ENCODE results near the gene GIGYF2.
A peak's percentile ranks its signal among the peaks of the same experiment; 100 is the strongest.

Gene GIGYF2

GRCh38 chr2:232817756-232818155 lies 120.6 kb downstream of the GIGYF2 start:
- H3K4me3 ChIP-seq (ENCODE audit: low read length) = no peak overlapping the region
- no peak for TF ChIP-seq CTCF (IDR thresholded peaks at IDR 0.05; ENCODE audit: insufficient read depth, low read depth, low read length, missing control alignments)
- DNase-seq (ENCODE audit: low read depth) = no peak

GRCh38 chr2:232829988-232830387 lies 132.9 kb downstream of the GIGYF2 start:
- TF ChIP-seq CTCF (IDR thresholded peaks at IDR 0.05; ENCODE audit: insufficient read depth, low read depth, low read length, missing control alignments) = no peak
- no peak for DNase-seq (ENCODE audit: low read depth)
- H3K4me3 ChIP-seq (ENCODE audit: low read length) = no peak overlapping the region

GRCh38 chr2:232831496-232831895 lies 134.4 kb downstream of the GIGYF2 start:
- DNase-seq (ENCODE audit: low read depth) = no peak
- no peak for TF ChIP-seq CTCF (IDR thresholded peaks at IDR 0.05; ENCODE audit: insufficient read depth, low read depth, low read length, missing control alignments)
- no peak overlapping the region for H3K4me3 ChIP-seq (ENCODE audit: low read length)

- no peak overlapping the region for H3K4me3 ChIP-seq (ENCODE audit: low read length)
- TF ChIP-seq CTCF (IDR thresholded peaks at IDR 0.05; ENCODE audit: insufficient read depth, low read depth, low read length, missing control alignments) = no peak
- no peak for DNase-seq (ENCODE audit: low read depth)
Measured at GRCh38 chr2:232833830-232834229, 136.7 kb downstream of the GIGYF2 start.

- DNase-seq (ENCODE audit: low read depth) = no peak
Measured at GRCh38 chr2:232835687-232836208, 138.6 kb downstream of the GIGYF2 start.

GRCh38 chr2:232836934-232837333 lies 139.8 kb downstream of the GIGYF2 start:
- no peak for TF ChIP-seq CTCF (IDR thresholded peaks at IDR 0.05; ENCODE audit: insufficient read depth, low read depth, low read length, missing control alignments)
- DNase-seq (ENCODE audit: low read depth) = no peak
- H3K4me3 ChIP-seq (ENCODE audit: low read length) = no peak overlapping the region

More at GRCh38 chr2:232835687-232836208, 138.6 kb downstream of the GIGYF2 start:
- no peak for TF ChIP-seq CTCF (IDR thresholded peaks at IDR 0.05; ENCODE audit: insufficient read depth, low read depth, low read length, missing control alignments)
- no peak overlapping the region for H3K4me3 ChIP-seq (ENCODE audit: low read length)

- no peak for TF ChIP-seq CTCF (IDR thresholded peaks at IDR 0.05; ENCODE audit: insufficient read depth, low read depth, low read length, missing control alignments)
- peak; percentile 24 for DNase-seq (ENCODE audit: low read depth)
- no peak overlapping the region for H3K4me3 ChIP-seq (ENCODE audit: low read length)
Measured at GRCh38 chr2:232838406-232838874, 141.3 kb downstream of the GIGYF2 start.

All from epithelial cell of esophagus (primary cell).